Stimulated activated CD4-positive, alpha-beta T cell treated with anti-CD3 and anti-CD28 coated beads, Interleukin-12 subunit alpha, Interleukin-12 subunit beta, amount 100 ng/mL, for 24 hours (primary cell): Measurements from ENCODE around the gene HAS3.
A peak's percentile ranks its signal among the peaks of the same experiment; 100 is the strongest.
"Not testable (repeated sequence)": the region's sequence is repeated elsewhere in the genome, so short reads cannot be mapped to it uniquely, and the experiment has no call there.

ENCODE experiments used
- DNase-seq, 2 experiments: peaks; one replicate each; pipeline ENCODE4 v3.0.0-alpha.2; 2020; ENCODE audit warnings: low read depth in 2 of 2

Gene HAS3

GRCh38 chr16:69105501-69106361, at the start of gene HAS3:
Gene HAS3 (plus strand): TSS chr16:69105653. CDS start chr16:69109396, 3,743 bp downstream.
- peak in 1 of 2 experiments; percentile 31 for DNase-seq

- DNase-seq, result no peak
Measured at GRCh38 chr16:69055980-69056379, 49.5 kb upstream of the HAS3 start.

- no peak for DNase-seq
Measured at GRCh38 chr16:69056421-69056820, 49.0 kb upstream of the HAS3 start.

- no peak for DNase-seq
Measured at GRCh38 chr16:69057400-69058378, 47.8 kb upstream of the HAS3 start.

GRCh38 chr16:69063491-69063890, 42.0 kb upstream of the HAS3 start:
- not testable (repeated sequence) for DNase-seq

- DNase-seq, result no peak
Measured at GRCh38 chr16:69064124-69064763, 41.2 kb upstream of the HAS3 start.

- no peak for DNase-seq
Measured at GRCh38 chr16:69064764-69065313, 40.6 kb upstream of the HAS3 start.

GRCh38 chr16:69069504-69069903, 35.9 kb upstream of the HAS3 start:
- no peak for DNase-seq

- no peak for DNase-seq
Measured at GRCh38 chr16:69071036-69071435, 34.4 kb upstream of the HAS3 start.

- DNase-seq, result no peak
Measured at GRCh38 chr16:69072640-69072974, 32.8 kb upstream of the HAS3 start.

GRCh38 chr16:69073181-69073702, 32.2 kb upstream of the HAS3 start:
- DNase-seq, result no peak

GRCh38 chr16:69077251-69077650, 28.2 kb upstream of the HAS3 start:
- DNase-seq, result no peak

- no peak for DNase-seq
Measured at GRCh38 chr16:69078073-69078472, 27.4 kb upstream of the HAS3 start.

- DNase-seq, result no peak
Measured at GRCh38 chr16:69079697-69080096, 25.8 kb upstream of the HAS3 start.

GRCh38 chr16:69083306-69083941, 22.0 kb upstream of the HAS3 start:
- DNase-seq, result no peak

GRCh38 chr16:69084289-69084688, 21.2 kb upstream of the HAS3 start:
- DNase-seq, result no peak

GRCh38 chr16:69085032-69085695, 20.3 kb upstream of the HAS3 start:
- no peak for DNase-seq

GRCh38 chr16:69087161-69087581, 18.3 kb upstream of the HAS3 start:
- DNase-seq, result no peak

GRCh38 chr16:69088684-69089083, 16.8 kb upstream of the HAS3 start:
- DNase-seq, result no peak
